NCI-H1092 treated with DMSO at 0.1 percent for 48 hours (cell line): ENCODE measurements around the gene CPT2.

Experiments
- DNase-seq: peaks from one replicate; lab custom pipeline; 2025; lab: John Stamatoyannopoulos, UW

The CPT2 gene

GRCh38 chr1:53218201-53218600 is 21.6 kb downstream of the CPT2 start:
- DNase-seq: no peak

- no peak for DNase-seq
Measured at GRCh38 chr1:53219711-53220110, 23.1 kb downstream of the CPT2 start.

GRCh38 chr1:53220171-53220961 is 23.7 kb downstream of the CPT2 start, which contains the start of gene CZIB:
CZIB (minus strand) TSS chr1:53220634; CDS start chr1:53220575, 59 bp downstream.
- DNase-seq: peak; percentile 88

- no peak for DNase-seq
Measured at GRCh38 chr1:53220962-53221286, 24.3 kb downstream of the CPT2 start.

GRCh38 chr1:53237638-53238037 is 41.0 kb downstream of the CPT2 start:
- DNase-seq: no peak

- DNase-seq: peak; percentile 62
Measured at GRCh38 chr1:53238197-53239155, 41.9 kb downstream of the CPT2 start, which contains the start of gene MAGOH. MAGOH (minus strand) TSS chr1:53238518; CDS start chr1:53238448, 70 bp downstream.

GRCh38 chr1:53241828-53242227 is 45.2 kb downstream of the CPT2 start:
- no peak for DNase-seq

GRCh38 chr1:53242381-53242780 is 45.8 kb downstream of the CPT2 start:
- no peak for DNase-seq

GRCh38 chr1:53244141-53244540 is 47.5 kb downstream of the CPT2 start:
- DNase-seq: no peak

- no peak for DNase-seq
Measured at GRCh38 chr1:53246261-53247134, 49.9 kb downstream of the CPT2 start.

- DNase-seq: no peak
Measured at GRCh38 chr1:53249706-53250105, 53.1 kb downstream of the CPT2 start.

GRCh38 chr1:53250325-53250724 is 53.7 kb downstream of the CPT2 start:
- no peak for DNase-seq

GRCh38 chr1:53254011-53254640 is 57.5 kb downstream of the CPT2 start:
- no peak for DNase-seq

GRCh38 chr1:53255031-53255430 is 58.4 kb downstream of the CPT2 start:
- no peak for DNase-seq

- no peak for DNase-seq
Measured at GRCh38 chr1:53256511-53257453, 60.2 kb downstream of the CPT2 start.

GRCh38 chr1:53257454-53258081 is 60.9 kb downstream of the CPT2 start:
- no peak for DNase-seq

- DNase-seq: no peak
Measured at GRCh38 chr1:53258216-53258615, 61.6 kb downstream of the CPT2 start.

- no peak for DNase-seq
Measured at GRCh38 chr1:53259932-53260331, 63.3 kb downstream of the CPT2 start.

GRCh38 chr1:53260631-53261247 is 64.1 kb downstream of the CPT2 start:
- no peak for DNase-seq
